Osteocyte (in vitro differentiated cells): ENCODE results near the gene CDH4. TPM values are rescaled to one million over a fixed set of nuclear protein-coding genes. Genes with fewer than 3 reads are reported as not detected.

ENCODE experiments used
- DNase-seq: peaks from one replicate; pipeline ENCODE4 v3.0.0; 2021; ENCODE audit warnings: mixed read lengths; ENCODE audit not compliant: unreplicated experiment; ENCODE audit errors: extremely low spot score
- H3K27ac Mint-ChIP-seq: one replicate; pipeline ENCODE4 v1.8.0; 2021; ENCODE audit warnings: mild to moderate bottlenecking, mixed read lengths; ENCODE audit not compliant: unreplicated experiment
- H3K27me3 Mint-ChIP-seq: one replicate; pipeline ENCODE4 v1.8.0; 2021; ENCODE audit warnings: mixed read lengths; ENCODE audit not compliant: unreplicated experiment
- H3K36me3 Mint-ChIP-seq: one replicate; pipeline ENCODE4 v1.8.0; 2021; ENCODE audit warnings: mixed read lengths; ENCODE audit not compliant: unreplicated experiment
- H3K4me1 Mint-ChIP-seq: one replicate; pipeline ENCODE4 v1.8.0; 2021; ENCODE audit warnings: mixed read lengths; ENCODE audit not compliant: unreplicated experiment
- H3K4me3 Mint-ChIP-seq: one replicate; pipeline ENCODE4 v1.8.0; 2021; ENCODE audit warnings: mild to moderate bottlenecking, moderate library complexity, mixed read lengths; ENCODE audit not compliant: unreplicated experiment
- H3K9me3 Mint-ChIP-seq: one replicate; pipeline ENCODE4 v1.8.0; 2021; ENCODE audit warnings: mixed read lengths; ENCODE audit not compliant: unreplicated experiment
- CTCF ChIP-seq: fragments of 200-600 bp; sonication (generic); IDR thresholded peaks from 2 replicates; pipeline ENCODE4 v1.5.0; 2021; ENCODE audit warnings: antibody characterized with exemption, mild to moderate bottlenecking, moderate library complexity
- total RNA-seq: library from RNA; stranded (reverse); gene quantifications from 2 replicates; pipeline ENCODE4 v1.2.1, GENCODE V29; 2021

The CDH4 gene
- total RNA-seq, 1 donor from 2014 or later: 1.3 TPM

GRCh38 chr20:61916318-61916891, 664.3 kb downstream of the CDH4 start:
- Mint-ChIP-seq H3K9me3 (no peaks in the 10 kb centered on the region), H3K36me3 (no peaks in the 10 kb centered on the region), H3K4me1 (no peaks in the 10 kb centered on the region), H3K4me3 (no peak overlapping the region), H3K27me3 (no peaks in the 10 kb centered on the region), H3K27ac (no peak overlapping the region)
- no peak for DNase-seq
- TF ChIP-seq CTCF: no peak

- H3K4me1 Mint-ChIP-seq: no peaks in the 10 kb centered on the region
- H3K36me3 Mint-ChIP-seq: no peaks in the 10 kb centered on the region
- H3K4me3 Mint-ChIP-seq: no peak overlapping the region
- no peak overlapping the region for H3K27ac Mint-ChIP-seq
- no peaks in the 10 kb centered on the region for H3K27me3 Mint-ChIP-seq
- DNase-seq: no peak
- no peak for TF ChIP-seq CTCF
- H3K9me3 Mint-ChIP-seq: no peaks in the 10 kb centered on the region
These were observed 665.5 kb downstream of the CDH4 start for GRCh38 chr20:61917474-61918145.

- no peaks in the 10 kb centered on the region for H3K36me3 Mint-ChIP-seq
- no peak overlapping the region for H3K4me3 Mint-ChIP-seq
- no peak overlapping the region for H3K27ac Mint-ChIP-seq
- no peak for TF ChIP-seq CTCF
- DNase-seq: no peak
- H3K9me3 Mint-ChIP-seq: no peaks in the 10 kb centered on the region
- no peaks in the 10 kb centered on the region for H3K4me1 Mint-ChIP-seq
- H3K27me3 Mint-ChIP-seq: no peaks in the 10 kb centered on the region
These were observed 666.5 kb downstream of the CDH4 start for GRCh38 chr20:61918548-61918947.

- no peak overlapping the region for H3K27ac Mint-ChIP-seq
- no peaks in the 10 kb centered on the region for H3K27me3 Mint-ChIP-seq
- no peak for TF ChIP-seq CTCF
- no peaks in the 10 kb centered on the region for H3K9me3 Mint-ChIP-seq
- H3K4me1 Mint-ChIP-seq: no peaks in the 10 kb centered on the region
- DNase-seq: no peak
- H3K36me3 Mint-ChIP-seq: no peaks in the 10 kb centered on the region
- no peak overlapping the region for H3K4me3 Mint-ChIP-seq
These were observed 667.2 kb downstream of the CDH4 start for GRCh38 chr20:61919239-61919638.

- Mint-ChIP-seq H3K27me3 (no peaks in the 10 kb centered on the region), H3K27ac (no peak overlapping the region), H3K4me1 (no peaks in the 10 kb centered on the region), H3K4me3 (no peak overlapping the region), H3K9me3 (no peaks in the 10 kb centered on the region), H3K36me3 (no peaks in the 10 kb centered on the region)
- no peak for DNase-seq
- no peak for TF ChIP-seq CTCF
These were observed 667.8 kb downstream of the CDH4 start for GRCh38 chr20:61919675-61920365.
